ENCODE measurements around the gene TTLL1.

DNA sequence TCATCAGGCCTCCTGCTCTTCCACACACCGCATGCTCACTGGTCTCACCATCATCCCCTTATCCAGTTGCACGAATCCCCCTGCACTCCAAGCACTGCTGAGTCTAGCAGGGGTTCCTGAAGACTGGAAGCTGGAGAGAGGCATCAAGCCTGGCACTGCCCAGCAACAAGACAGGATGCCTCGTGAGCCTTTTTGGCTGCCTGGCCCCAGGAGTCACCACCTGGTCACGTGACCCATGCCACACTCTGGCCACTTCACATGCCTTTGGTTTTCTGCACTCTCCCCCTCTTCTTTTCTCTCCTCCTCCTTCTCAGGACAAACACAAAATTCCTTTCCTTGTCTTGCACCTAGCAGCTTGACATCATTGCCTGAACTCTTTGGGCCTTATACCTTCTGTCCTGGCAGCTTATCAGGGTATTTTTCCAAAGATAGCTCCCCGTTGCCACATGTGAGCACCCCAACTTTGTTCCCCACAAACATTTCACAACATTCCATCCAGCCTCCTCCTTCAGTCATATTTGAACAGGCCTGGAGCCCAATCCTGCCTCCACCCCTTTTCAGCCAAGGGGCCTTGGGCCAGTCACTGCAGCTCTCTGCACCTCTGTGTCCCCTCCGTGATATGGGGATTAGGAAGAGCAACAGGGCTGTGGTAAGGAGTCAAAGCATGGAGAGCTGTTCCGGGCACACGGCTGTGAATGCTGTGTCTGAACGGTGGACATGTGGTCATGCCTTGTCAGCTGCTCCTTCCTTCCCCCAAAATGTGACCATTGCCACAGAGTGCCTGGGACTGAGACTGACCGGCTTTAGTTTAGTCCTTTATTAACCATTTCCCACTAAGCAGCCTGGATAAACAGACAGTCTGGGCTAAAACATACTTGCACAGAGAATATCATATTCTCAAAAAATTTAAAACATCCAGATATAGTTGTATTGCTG, 71.4 kb downstream of the TTLL1 start:
- TF ChIP-seq, protein P1, sequence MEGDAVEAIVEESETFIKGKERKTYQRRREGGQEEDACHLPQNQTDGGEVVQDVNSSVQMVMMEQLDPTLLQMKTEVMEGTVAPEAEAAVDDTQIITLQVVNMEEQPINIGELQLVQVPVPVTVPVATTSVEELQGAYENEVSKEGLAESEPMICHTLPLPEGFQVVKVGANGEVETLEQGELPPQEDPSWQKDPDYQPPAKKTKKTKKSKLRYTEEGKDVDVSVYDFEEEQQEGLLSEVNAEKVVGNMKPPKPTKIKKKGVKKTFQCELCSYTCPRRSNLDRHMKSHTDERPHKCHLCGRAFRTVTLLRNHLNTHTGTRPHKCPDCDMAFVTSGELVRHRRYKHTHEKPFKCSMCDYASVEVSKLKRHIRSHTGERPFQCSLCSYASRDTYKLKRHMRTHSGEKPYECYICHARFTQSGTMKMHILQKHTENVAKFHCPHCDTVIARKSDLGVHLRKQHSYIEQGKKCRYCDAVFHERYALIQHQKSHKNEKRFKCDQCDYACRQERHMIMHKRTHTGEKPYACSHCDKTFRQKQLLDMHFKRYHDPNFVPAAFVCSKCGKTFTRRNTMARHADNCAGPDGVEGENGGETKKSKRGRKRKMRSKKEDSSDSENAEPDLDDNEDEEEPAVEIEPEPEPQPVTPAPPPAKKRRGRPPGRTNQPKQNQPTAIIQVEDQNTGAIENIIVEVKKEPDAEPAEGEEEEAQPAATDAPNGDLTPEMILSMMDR (IDR thresholded peaks at IDR 0.05) = no peak
- no peak for TF ChIP-seq POLR2A (IDR thresholded peaks at IDR 0.05)

Data from esophagus squamous epithelium (tissue), 4 donors.